IPS-18a (cell line): ENCODE results near the gene RIN3.

ENCODE experiments used
- H3K27ac ChIP-seq: one replicate; pipeline ENCODE4 v1.5.1; 2013; ENCODE audit warnings: low read length
- H3K27me3 ChIP-seq: one replicate; pipeline ENCODE4 v1.6.1; 2013; ENCODE audit warnings: mild to moderate bottlenecking, low read length; ENCODE audit not compliant: control insufficient read depth, insufficient read depth
- H3K36me3 ChIP-seq: one replicate; pipeline ENCODE4 v1.6.1; 2013; ENCODE audit warnings: low read depth, low read length; ENCODE audit not compliant: control insufficient read depth
- H3K4me1 ChIP-seq: one replicate; pipeline ENCODE4 v1.6.1; 2013; ENCODE audit warnings: low read depth, low read length; ENCODE audit not compliant: control insufficient read depth
- H3K4me3 ChIP-seq: one replicate; pipeline ENCODE4 v1.5.1; 2013; ENCODE audit warnings: low read length
- H3K9ac ChIP-seq: one replicate; pipeline ENCODE4 v1.6.1; 2013; ENCODE audit warnings: mild to moderate bottlenecking, low read length, moderate library complexity
- H3K9me3 ChIP-seq: one replicate; pipeline ENCODE4 v1.6.1; 2013; ENCODE audit warnings: low read depth, low read length; ENCODE audit not compliant: control insufficient read depth

RIN3 gene

GRCh38 chr14:92577321-92577742, 63.8 kb downstream of the RIN3 start:
- Histone ChIP-seq H3K4me3 (no peak overlapping the region), H3K27ac (no peak overlapping the region), H3K9me3 (no peaks in the 10 kb centered on the region)

GRCh38 chr14:92578511-92578910, 64.9 kb downstream of the RIN3 start:
- no peak overlapping the region for H3K27ac ChIP-seq
- no peak overlapping the region for H3K9ac ChIP-seq
- H3K27me3 ChIP-seq: no peaks in the 10 kb centered on the region
- H3K9me3 ChIP-seq: no peaks in the 10 kb centered on the region
- no peak overlapping the region for H3K4me3 ChIP-seq
- no peaks in the 10 kb centered on the region for H3K36me3 ChIP-seq
- peaks cover 10% of the 10 kb centered on the region for H3K4me1 ChIP-seq

More at GRCh38 chr14:92577321-92577742, 63.8 kb downstream of the RIN3 start:
- Histone ChIP-seq H3K36me3 (no peaks in the 10 kb centered on the region), H3K4me1 (peaks cover 14% of the 10 kb centered on the region), H3K9ac (no peak overlapping the region), H3K27me3 (no peaks in the 10 kb centered on the region)

DNA sequence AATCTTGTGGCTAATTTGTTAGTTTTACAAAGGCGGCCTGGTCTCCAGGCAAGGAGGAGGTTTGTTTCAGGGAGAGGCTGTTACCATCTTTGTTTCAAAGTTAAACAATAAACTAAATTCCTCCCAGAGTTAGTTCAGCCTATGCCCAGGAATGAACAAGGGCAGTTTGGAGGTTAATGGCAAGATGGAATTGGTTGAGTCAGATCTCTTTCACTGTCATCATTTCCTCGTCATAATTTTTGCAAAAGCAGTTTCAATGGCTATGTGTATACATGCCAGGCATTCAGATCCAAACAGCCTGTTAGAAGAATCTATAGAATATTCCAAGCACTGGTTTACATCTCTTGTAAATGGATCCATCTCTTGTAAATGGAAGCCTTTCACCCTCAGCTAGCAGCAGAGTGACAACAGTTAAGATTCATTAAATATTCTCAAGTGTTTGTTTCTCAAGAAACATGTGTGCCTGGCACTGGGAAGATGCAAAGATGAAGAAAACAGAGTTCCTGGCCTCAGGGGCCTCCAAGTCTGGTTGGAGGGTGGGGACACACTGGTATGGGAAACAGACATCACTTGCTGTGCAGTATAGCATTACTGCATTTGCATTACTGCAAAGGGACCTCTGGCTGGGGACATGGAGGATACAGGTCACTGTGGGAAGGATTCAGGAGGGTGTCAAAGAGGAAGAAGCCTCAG, 65.8 kb downstream of the RIN3 start:
- H3K4me3 ChIP-seq: no peak overlapping the region

GRCh38 chr14:92581206-92581605, 67.6 kb downstream of the RIN3 start:
- Histone ChIP-seq H3K9ac (no peak overlapping the region), H3K27ac (no peak overlapping the region), H3K36me3 (no peaks in the 10 kb centered on the region), H3K9me3 (no peaks in the 10 kb centered on the region), H3K27me3 (no peaks in the 10 kb centered on the region), H3K4me1 (no peaks in the 10 kb centered on the region), H3K4me3 (no peak overlapping the region)

More for the DNA sequence above, 65.8 kb downstream of the RIN3 start:
- no peaks in the 10 kb centered on the region for H3K36me3 ChIP-seq
- H3K27me3 ChIP-seq: no peaks in the 10 kb centered on the region
- H3K9me3 ChIP-seq: no peaks in the 10 kb centered on the region
- no peak overlapping the region for H3K27ac ChIP-seq
- no peak overlapping the region for H3K9ac ChIP-seq
- H3K4me1 ChIP-seq: peaks cover 1% of the 10 kb centered on the region

GRCh38 chr14:92581966-92582566, 68.5 kb downstream of the RIN3 start:
- H3K27me3 ChIP-seq: no peaks in the 10 kb centered on the region
- no peak overlapping the region for H3K9ac ChIP-seq
- no peak overlapping the region for H3K4me3 ChIP-seq
- H3K36me3 ChIP-seq: no peaks in the 10 kb centered on the region
- H3K9me3 ChIP-seq: no peaks in the 10 kb centered on the region
- H3K27ac ChIP-seq: no peak overlapping the region
- H3K4me1 ChIP-seq: no peaks in the 10 kb centered on the region

- no peaks in the 10 kb centered on the region for H3K9me3 ChIP-seq
- no peak overlapping the region for H3K27ac ChIP-seq
- H3K9ac ChIP-seq: no peak overlapping the region
- no peaks in the 10 kb centered on the region for H3K4me1 ChIP-seq
- no peak overlapping the region for H3K4me3 ChIP-seq
- H3K36me3 ChIP-seq: no peaks in the 10 kb centered on the region
- no peaks in the 10 kb centered on the region for H3K27me3 ChIP-seq
These were observed 69.3 kb downstream of the RIN3 start for GRCh38 chr14:92582706-92583452.

DNA sequence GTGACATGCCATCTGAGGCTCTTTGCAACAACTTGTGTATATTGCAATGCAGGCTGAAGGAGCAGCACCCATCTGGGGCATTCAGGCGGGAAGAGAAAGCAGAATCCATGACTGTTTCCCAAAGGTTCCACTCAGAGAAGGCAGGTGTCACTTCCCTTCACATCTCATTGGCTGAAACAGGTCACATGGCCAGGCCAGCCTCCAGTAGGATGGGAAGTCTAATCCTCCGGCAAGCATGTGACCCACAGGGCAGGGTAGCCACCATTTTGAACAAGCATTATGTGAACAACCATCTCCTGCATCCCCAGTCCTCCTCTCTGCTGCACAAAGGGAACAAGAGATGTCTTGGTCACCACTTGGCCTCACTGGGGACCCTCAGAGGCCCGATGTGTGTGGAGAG, 70.6 kb downstream of the RIN3 start:
- H3K36me3 ChIP-seq: no peaks in the 10 kb centered on the region
- no peaks in the 10 kb centered on the region for H3K9me3 ChIP-seq
- no peak overlapping the region for H3K27ac ChIP-seq
- H3K4me1 ChIP-seq: no peaks in the 10 kb centered on the region
- H3K9ac ChIP-seq: no peak overlapping the region
- no peak overlapping the region for H3K4me3 ChIP-seq
- H3K27me3 ChIP-seq: no peaks in the 10 kb centered on the region

GRCh38 chr14:92584816-92585215, 71.2 kb downstream of the RIN3 start:
- Histone ChIP-seq H3K27me3 (no peaks in the 10 kb centered on the region), H3K9me3 (no peaks in the 10 kb centered on the region), H3K27ac (no peak overlapping the region), H3K4me3 (no peak overlapping the region), H3K9ac (no peak overlapping the region), H3K36me3 (no peaks in the 10 kb centered on the region), H3K4me1 (no peaks in the 10 kb centered on the region)

- H3K9ac ChIP-seq: no peak overlapping the region
- no peak overlapping the region for H3K27ac ChIP-seq
- no peaks in the 10 kb centered on the region for H3K9me3 ChIP-seq
- H3K27me3 ChIP-seq: no peaks in the 10 kb centered on the region
- H3K4me3 ChIP-seq: no peak overlapping the region
- H3K36me3 ChIP-seq: no peaks in the 10 kb centered on the region
- no peaks in the 10 kb centered on the region for H3K4me1 ChIP-seq
These were observed 72.7 kb downstream of the RIN3 start for GRCh38 chr14:92585981-92586937.

- H3K36me3 ChIP-seq: no peaks in the 10 kb centered on the region
- H3K9me3 ChIP-seq: no peaks in the 10 kb centered on the region
- no peak overlapping the region for H3K9ac ChIP-seq
- H3K27ac ChIP-seq: no peak overlapping the region
- no peaks in the 10 kb centered on the region for H3K27me3 ChIP-seq
- H3K4me1 ChIP-seq: no peaks in the 10 kb centered on the region
- H3K4me3 ChIP-seq: no peak overlapping the region
These were observed 73.5 kb downstream of the RIN3 start for GRCh38 chr14:92586963-92587699.
